GM21723 (cell line): ENCODE measurements around the gene ZNF625.
"Not testable (repeated sequence)": the region's sequence is repeated elsewhere in the genome, so short reads cannot be mapped to it uniquely, and the experiment has no call there.

Experiments
- ATAC-seq: cut with Tn5 transposase; IDR thresholded peaks from one replicate; pipeline ENCODE4 v1.9.1; 2021; ENCODE audit warnings: mild to moderate bottlenecking, moderate library complexity; ENCODE audit not compliant: unreplicated experiment

ZNF625 gene

GRCh38 chr19:12139269-12139668 is 17.3 kb downstream of the ZNF625 start:
- ATAC-seq, result no peak

GRCh38 chr19:12137221-12137940 is 19.2 kb downstream of the ZNF625 start:
- ATAC-seq, result no peak

- ATAC-seq, result no peak
Measured at GRCh38 chr19:12133069-12133468, 23.5 kb downstream of the ZNF625 start.

- no peak for ATAC-seq
Measured at GRCh38 chr19:12126707-12127106, 29.8 kb downstream of the ZNF625 start.

- no peak for ATAC-seq
Measured at GRCh38 chr19:12117201-12117970, 39.1 kb downstream of the ZNF625 start.

GRCh38 chr19:12113121-12113520 is 43.4 kb downstream of the ZNF625 start:
- ATAC-seq, result no peak

GRCh38 chr19:12112701-12113100 is 43.8 kb downstream of the ZNF625 start:
- ATAC-seq, result no peak

- no peak for ATAC-seq
Measured at GRCh38 chr19:12111943-12112637, 44.4 kb downstream of the ZNF625 start.

GRCh38 chr19:12111176-12111575 is 45.4 kb downstream of the ZNF625 start:
- ATAC-seq, result no peak

- not testable (repeated sequence) for ATAC-seq
Measured at GRCh38 chr19:12103909-12104308, 52.6 kb downstream of the ZNF625 start.

- ATAC-seq, result no peak
Measured at GRCh38 chr19:12098040-12098439, 58.5 kb downstream of the ZNF625 start.

GRCh38 chr19:12095111-12095790 is 61.3 kb downstream of the ZNF625 start:
- no peak for ATAC-seq
